H9 (cell line): Measurements from ENCODE around the gene CCDC80. TPM values are rescaled to one million over a fixed set of nuclear protein-coding genes. Genes with fewer than 3 reads are reported as not detected.

Experiments used
- DNase-seq: peaks from one replicate; pipeline ENCODE4 v3.0.0-alpha.2; 2017
- H2AFZ ChIP-seq: one replicate; pipeline ENCODE4 v1.6.1; 2013; ENCODE audit warnings: mild to moderate bottlenecking, low read length, control low read depth, moderate library complexity
- H2AK5ac ChIP-seq: 2 replicates; pipeline ENCODE4 v1.6.1; 2013; ENCODE audit warnings: low read length, control low read depth, mixed read lengths; ENCODE audit not compliant: insufficient read length
- H2BK120ac ChIP-seq: one replicate; pipeline ENCODE4 v1.6.1; 2013; ENCODE audit warnings: low read depth, mild to moderate bottlenecking, low read length, control low read depth, inconsistent platforms; ENCODE audit not compliant: poor library complexity, severe bottlenecking
- H2BK12ac ChIP-seq: 2 replicates; pipeline ENCODE4 v1.6.1; 2013; ENCODE audit warnings: low read length, control low read depth, mixed read lengths, low read depth; ENCODE audit not compliant: insufficient read length
- H2BK15ac ChIP-seq: 2 replicates; pipeline ENCODE4 v1.6.1; 2013; ENCODE audit warnings: low read depth, low read length, control low read depth
- H2BK20ac ChIP-seq: one replicate; pipeline ENCODE4 v1.6.1; 2013; ENCODE audit warnings: low read depth, mild to moderate bottlenecking, low read length, control low read depth, inconsistent platforms; ENCODE audit not compliant: poor library complexity, severe bottlenecking
- H2BK5ac ChIP-seq: 2 replicates; pipeline ENCODE4 v1.6.1; 2013; ENCODE audit warnings: low read length, control low read depth, mixed read lengths; ENCODE audit not compliant: insufficient read length
- H3K14ac ChIP-seq: 2 replicates; pipeline ENCODE4 v1.6.1; 2013; ENCODE audit warnings: low read length, control low read depth; ENCODE audit not compliant: insufficient read depth
- H3K18ac ChIP-seq: 2 replicates; pipeline ENCODE4 v1.6.1; 2013; ENCODE audit warnings: low read depth, mild to moderate bottlenecking, mixed read lengths, low read length, control low read depth; ENCODE audit not compliant: insufficient read length
- H3K23ac ChIP-seq: 2 replicates; pipeline ENCODE4 v1.6.1; 2013; ENCODE audit warnings: low read length, control low read depth, mixed read lengths, low read depth; ENCODE audit not compliant: insufficient read length
- H3K23me2 ChIP-seq: 2 replicates; pipeline ENCODE4 v1.6.1; 2013; ENCODE audit warnings: low read depth, mild to moderate bottlenecking, mixed read lengths, low read length, control low read depth; ENCODE audit not compliant: insufficient read length, poor library complexity, severe bottlenecking
- H3K27ac ChIP-seq: 2 replicates; pipeline ENCODE4 v1.5.1; 2013; ENCODE audit warnings: low read length, control low read depth, mixed read lengths, low read depth; ENCODE audit not compliant: insufficient read length
- H3K27me3 ChIP-seq: 2 replicates; pipeline ENCODE4 v1.6.1; 2013; ENCODE audit warnings: low read length, control low read depth, inconsistent platforms; ENCODE audit not compliant: insufficient read depth
- H3K4ac ChIP-seq: 2 replicates; pipeline ENCODE4 v1.6.1; 2013; ENCODE audit warnings: low read depth, mild to moderate bottlenecking, control low read depth, inconsistent platforms, low read length, moderate library complexity
- H3K4me1 ChIP-seq: 2 replicates; pipeline ENCODE4 v1.6.1; 2013; ENCODE audit warnings: low read length, control low read depth, inconsistent platforms; ENCODE audit not compliant: insufficient read depth
- H3K4me2 ChIP-seq: 2 replicates; pipeline ENCODE4 v1.6.1; 2013; ENCODE audit warnings: low read length, control low read depth, mixed read lengths; ENCODE audit not compliant: insufficient read length, insufficient read depth
- H3K56ac ChIP-seq: 2 replicates; pipeline ENCODE4 v1.6.1; 2013; ENCODE audit warnings: low read depth, mild to moderate bottlenecking, mixed read lengths, low read length, control low read depth; ENCODE audit not compliant: insufficient read length
- H3K79me1 ChIP-seq: 2 replicates; pipeline ENCODE4 v1.6.1; 2013; ENCODE audit warnings: low read depth, mild to moderate bottlenecking, moderate library complexity, low read length, control low read depth, inconsistent platforms; ENCODE audit not compliant: insufficient read depth, poor library complexity, severe bottlenecking
- H3K79me2 ChIP-seq: 2 replicates; pipeline ENCODE4 v1.6.1; 2013; ENCODE audit warnings: low read length, control low read depth, inconsistent platforms; ENCODE audit not compliant: insufficient read depth
- H3K9ac ChIP-seq: 2 replicates; pipeline ENCODE4 v1.6.1; 2013; ENCODE audit warnings: low read length, control low read depth, mixed read lengths; ENCODE audit not compliant: insufficient read length; ENCODE audit errors: extremely low read depth
- H3K9me3 ChIP-seq: one replicate; pipeline ENCODE4 v1.6.1; 2013; ENCODE audit warnings: low read depth, low read length, inconsistent platforms; ENCODE audit not compliant: control insufficient read depth
- H3T11ph ChIP-seq: one replicate; pipeline ENCODE4 v1.6.1; 2013; ENCODE audit warnings: mild to moderate bottlenecking, low read length, control low read depth, inconsistent platforms
- H4K20me1 ChIP-seq: one replicate; pipeline ENCODE4 v1.6.1; 2013; ENCODE audit not compliant: control insufficient read depth, insufficient read length, insufficient read depth
- H4K5ac ChIP-seq: 2 replicates; pipeline ENCODE4 v1.6.1; 2013; ENCODE audit warnings: low read depth, mild to moderate bottlenecking, mixed read lengths, low read length, control low read depth; ENCODE audit not compliant: insufficient read length
- H4K8ac ChIP-seq: replicated peaks from 2 replicates; pipeline ENCODE4 v1.6.1; 2013; ENCODE audit warnings: low read length, control low read depth, mixed read lengths, low read depth; ENCODE audit not compliant: insufficient read length
- H4K91ac ChIP-seq: 2 replicates; pipeline ENCODE4 v1.6.1; 2013; ENCODE audit warnings: low read depth, mild to moderate bottlenecking, moderate library complexity, mixed read lengths, low read length, control low read depth; ENCODE audit not compliant: insufficient read length
- H3K27ac Mint-ChIP-seq, 3 experiments: 2 replicates in 2 of 3; 3 replicates in 1 of 3; pipeline ENCODE4 v1.8.0; 2020 to 2021; ENCODE audit warnings: mixed read lengths in 3 of 3, mild to moderate bottlenecking in 1 of 3, moderate library complexity in 1 of 3
- H3K27me3 Mint-ChIP-seq: 2 replicates; pipeline ENCODE4 v1.8.0; 2021; ENCODE audit warnings: low read depth, mild to moderate bottlenecking, moderate library complexity, mixed read lengths
- H3K36me3 Mint-ChIP-seq, 3 experiments: 2 replicates in 2 of 3; 3 replicates in 1 of 3; pipeline ENCODE4 v1.8.0; 2020 to 2021; ENCODE audit warnings: low read depth in 3 of 3, mixed read lengths in 3 of 3; ENCODE audit not compliant: insufficient read depth in 1 of 3
- H3K4me1 Mint-ChIP-seq, 2 experiments: 2 replicates each; pipeline ENCODE4 v1.8.0; 2020; ENCODE audit warnings: mixed read lengths in 2 of 2
- H3K4me3 Mint-ChIP-seq, 2 experiments: 2 replicates in 1 of 2; 3 replicates in 1 of 2; pipeline ENCODE4 v1.8.0; 2020 to 2021; ENCODE audit warnings: mild to moderate bottlenecking in 2 of 2, mixed read lengths in 2 of 2, moderate library complexity in 1 of 2
- H3K9me3 Mint-ChIP-seq, 2 experiments: 2 replicates in 1 of 2; 3 replicates in 1 of 2; pipeline ENCODE4 v1.8.0; 2020; ENCODE audit warnings: mild to moderate bottlenecking in 2 of 2, mixed read lengths in 2 of 2, moderate library complexity in 1 of 2
- WGBS: extraction: QIAGEN DNeasy Blood & Tissue Kit; methylation state at CpG from one replicate; pipeline ENCODE4 v1.1.7; 2013; ENCODE audit warnings: missing lambda C conversion rate, low lambda C conversion rate, mixed read lengths; ENCODE audit not compliant: insufficient read length; ENCODE audit errors: extremely low coverage; 5-methylcytosine and 5-hydroxymethylcytosine counted together
- total RNA-seq: library from RNA; stranded (reverse); gene quantifications from 2 replicates; pipeline ENCODE4 v1.2.1, GENCODE V29; 2021
- TF ChIP-seq, protein P1 (sequence below): fragments of 200-600 bp; sonication (generic); conservative IDR thresholded peaks from 3 replicates; pipeline ENCODE4 v1.8.0; 2021; ENCODE audit warnings: antibody characterized with exemption, mild to moderate bottlenecking

The CCDC80 gene
- total RNA-seq, 1 experiment from 2014 or later = 5.4 TPM

DNA sequence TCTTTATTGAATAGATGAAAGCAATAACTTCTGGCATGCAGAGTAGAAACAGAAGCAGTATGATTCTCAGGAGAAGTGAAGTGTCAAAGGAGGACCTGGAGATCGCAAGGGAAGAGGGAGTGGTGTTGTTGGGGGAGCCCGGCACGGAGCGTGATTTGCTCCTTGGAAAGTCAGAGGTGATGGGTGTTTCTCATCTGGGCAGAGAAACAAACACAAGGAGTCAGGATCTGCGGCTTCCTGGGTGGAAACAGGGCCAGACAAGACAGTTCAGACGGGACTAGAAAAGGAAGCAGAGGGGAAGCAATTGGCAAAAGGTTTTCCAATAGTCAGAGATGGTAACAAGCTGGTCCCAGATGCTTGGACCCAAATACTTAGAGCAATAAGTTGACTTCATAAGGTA lies 34.4 kb upstream of the CCDC80 start:
- no CpG with 5 or more reads among the region's 6 CpGs for WGBS
- no peak overlapping the region for H3K4me2 ChIP-seq
- Mint-ChIP-seq H3K27ac (peak overlapping the region in 2 of 3 experiments; percentile 8 to 14; a peak in 1 of 7 replicates), H3K9me3 (no peaks in the 10 kb centered on the region), H3K36me3 (no peaks in the 10 kb centered on the region), H3K4me1 (peaks cover 16 to 25% of the 10 kb centered on the region in 2 experiments), H3K4me3 (no peak overlapping the region), H3K27me3 (peaks cover 2% of the 10 kb centered on the region; the same call in 1 of the 2 replicates)
- no peak overlapping the region for H4K5ac ChIP-seq
- TF ChIP-seq, protein P1, sequence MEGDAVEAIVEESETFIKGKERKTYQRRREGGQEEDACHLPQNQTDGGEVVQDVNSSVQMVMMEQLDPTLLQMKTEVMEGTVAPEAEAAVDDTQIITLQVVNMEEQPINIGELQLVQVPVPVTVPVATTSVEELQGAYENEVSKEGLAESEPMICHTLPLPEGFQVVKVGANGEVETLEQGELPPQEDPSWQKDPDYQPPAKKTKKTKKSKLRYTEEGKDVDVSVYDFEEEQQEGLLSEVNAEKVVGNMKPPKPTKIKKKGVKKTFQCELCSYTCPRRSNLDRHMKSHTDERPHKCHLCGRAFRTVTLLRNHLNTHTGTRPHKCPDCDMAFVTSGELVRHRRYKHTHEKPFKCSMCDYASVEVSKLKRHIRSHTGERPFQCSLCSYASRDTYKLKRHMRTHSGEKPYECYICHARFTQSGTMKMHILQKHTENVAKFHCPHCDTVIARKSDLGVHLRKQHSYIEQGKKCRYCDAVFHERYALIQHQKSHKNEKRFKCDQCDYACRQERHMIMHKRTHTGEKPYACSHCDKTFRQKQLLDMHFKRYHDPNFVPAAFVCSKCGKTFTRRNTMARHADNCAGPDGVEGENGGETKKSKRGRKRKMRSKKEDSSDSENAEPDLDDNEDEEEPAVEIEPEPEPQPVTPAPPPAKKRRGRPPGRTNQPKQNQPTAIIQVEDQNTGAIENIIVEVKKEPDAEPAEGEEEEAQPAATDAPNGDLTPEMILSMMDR = no peak
- H3K14ac ChIP-seq = no peak overlapping the region
- H3K23me2 ChIP-seq = no peaks in the 10 kb centered on the region
- no peaks in the 10 kb centered on the region for H3K79me2 ChIP-seq
- no peak for DNase-seq
- no peak overlapping the region for H3K27ac ChIP-seq
- H4K8ac ChIP-seq = no peak overlapping the region
- no peak overlapping the region for H2BK15ac ChIP-seq
- H2BK12ac ChIP-seq = no peak overlapping the region
- H3K4me1 ChIP-seq = no peaks in the 10 kb centered on the region
- H3T11ph ChIP-seq = no peak overlapping the region
- no peak overlapping the region for H3K4ac ChIP-seq
- no peaks in the 10 kb centered on the region for H3K27me3 ChIP-seq
- H2BK5ac ChIP-seq = no peak overlapping the region
- no peak overlapping the region for H3K18ac ChIP-seq
- no peak overlapping the region for H2AFZ ChIP-seq
- H4K91ac ChIP-seq = no peak overlapping the region
- H3K9me3 ChIP-seq = no peaks in the 10 kb centered on the region
- H2BK120ac ChIP-seq = no peak overlapping the region
- H4K20me1 ChIP-seq = no peaks in the 10 kb centered on the region
- H3K56ac ChIP-seq = no peak overlapping the region
- no peaks in the 10 kb centered on the region for H3K79me1 ChIP-seq
- no peak overlapping the region for H2AK5ac ChIP-seq
- H3K23ac ChIP-seq = no peak overlapping the region
- H3K9ac ChIP-seq = no peak overlapping the region
- H2BK20ac ChIP-seq = no peak overlapping the region
